ENCODE measurements around the gene LOXHD1.

LOXHD1 gene

DNA sequence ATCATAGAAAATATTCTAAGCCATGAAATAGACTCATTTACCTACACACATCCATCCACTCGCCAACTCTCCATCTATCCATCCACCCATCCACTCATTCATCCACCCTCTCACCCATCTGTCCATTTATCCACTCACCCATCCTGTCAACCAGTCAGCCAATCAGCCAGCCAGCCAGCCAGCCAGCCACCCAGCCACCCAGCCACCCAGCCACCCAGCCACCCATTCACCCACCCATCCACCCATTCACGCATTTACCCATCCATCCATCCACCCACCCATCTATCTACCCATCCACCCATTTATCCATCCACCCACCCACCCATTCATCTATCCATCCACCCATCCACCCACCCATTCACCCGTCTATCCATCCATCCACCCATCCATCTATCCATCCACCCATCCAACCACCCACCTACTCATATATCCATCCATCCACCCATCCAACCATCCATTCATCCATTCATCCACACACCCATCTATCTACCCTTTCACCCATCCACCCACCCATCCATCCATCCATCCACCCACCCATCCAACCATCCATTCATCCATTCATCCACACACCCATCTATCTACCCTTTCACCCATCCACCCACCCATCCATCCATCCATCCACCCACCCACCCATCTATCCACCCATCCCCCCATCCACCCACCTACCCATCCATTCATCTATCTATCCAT is 185.1 kb downstream of the LOXHD1 start:
- H3K36me3 ChIP-seq (ENCODE audit: control insufficient read depth, insufficient read depth, low read length): no peaks in the 10 kb centered on the region
- no peak overlapping the region for H3K4me3 ChIP-seq (ENCODE audit: low read length)
- 100% methylated on average over 1 of the region's 3 CpGs for WGBS (ENCODE audit: insufficient coverage, insufficient read length)
- H3K4me1 ChIP-seq (ENCODE audit: control insufficient read depth, insufficient read depth, low read length): peaks cover 2% of the 10 kb centered on the region; the same call in 1 of the 2 replicates
- no peak for DNase-seq (ENCODE audit: low read depth, low spot score)
- no peak overlapping the region for H3K27ac ChIP-seq (ENCODE audit: low read length)
- no peaks in the 10 kb centered on the region for H3K9me3 ChIP-seq (ENCODE audit: control insufficient read depth, insufficient read depth, low read length)
- no peaks in the 10 kb centered on the region for H3K27me3 ChIP-seq (ENCODE audit: control insufficient read depth, insufficient read depth, low read length)

DNA sequence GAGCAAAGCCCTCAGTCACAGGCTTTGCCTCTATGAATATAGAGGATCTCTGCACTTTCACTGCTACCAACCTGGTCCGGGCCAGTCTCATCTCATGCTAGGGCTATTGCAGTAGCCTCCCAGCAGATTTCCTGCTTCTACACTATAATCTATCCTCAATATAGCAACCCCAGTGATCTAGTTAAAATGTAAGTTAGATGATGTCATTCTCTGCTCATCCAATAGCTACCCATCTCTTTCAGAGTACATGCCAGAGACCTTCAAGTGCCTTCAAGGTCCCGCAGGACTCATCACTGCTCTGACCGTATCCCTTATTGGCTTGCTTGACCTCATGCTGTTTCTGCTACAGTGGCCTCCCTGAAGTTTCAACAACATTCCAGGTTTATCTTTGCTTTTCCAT is 186.3 kb downstream of the LOXHD1 start:
- no peaks in the 10 kb centered on the region for H3K27me3 ChIP-seq (ENCODE audit: control insufficient read depth, insufficient read depth, low read length)
- peaks cover 2% of the 10 kb centered on the region; the same call in 1 of the 2 replicates for H3K4me1 ChIP-seq (ENCODE audit: control insufficient read depth, insufficient read depth, low read length)
- no peaks in the 10 kb centered on the region for H3K9me3 ChIP-seq (ENCODE audit: control insufficient read depth, insufficient read depth, low read length)
- no peak for DNase-seq (ENCODE audit: low read depth, low spot score)
- H3K27ac ChIP-seq (ENCODE audit: low read length): no peak overlapping the region
- H3K36me3 ChIP-seq (ENCODE audit: control insufficient read depth, insufficient read depth, low read length): no peaks in the 10 kb centered on the region
- no CpG with 5 or more reads among the region's 3 CpGs for WGBS (ENCODE audit: insufficient coverage, insufficient read length)
- no peak overlapping the region for H3K4me3 ChIP-seq (ENCODE audit: low read length)

DNA sequence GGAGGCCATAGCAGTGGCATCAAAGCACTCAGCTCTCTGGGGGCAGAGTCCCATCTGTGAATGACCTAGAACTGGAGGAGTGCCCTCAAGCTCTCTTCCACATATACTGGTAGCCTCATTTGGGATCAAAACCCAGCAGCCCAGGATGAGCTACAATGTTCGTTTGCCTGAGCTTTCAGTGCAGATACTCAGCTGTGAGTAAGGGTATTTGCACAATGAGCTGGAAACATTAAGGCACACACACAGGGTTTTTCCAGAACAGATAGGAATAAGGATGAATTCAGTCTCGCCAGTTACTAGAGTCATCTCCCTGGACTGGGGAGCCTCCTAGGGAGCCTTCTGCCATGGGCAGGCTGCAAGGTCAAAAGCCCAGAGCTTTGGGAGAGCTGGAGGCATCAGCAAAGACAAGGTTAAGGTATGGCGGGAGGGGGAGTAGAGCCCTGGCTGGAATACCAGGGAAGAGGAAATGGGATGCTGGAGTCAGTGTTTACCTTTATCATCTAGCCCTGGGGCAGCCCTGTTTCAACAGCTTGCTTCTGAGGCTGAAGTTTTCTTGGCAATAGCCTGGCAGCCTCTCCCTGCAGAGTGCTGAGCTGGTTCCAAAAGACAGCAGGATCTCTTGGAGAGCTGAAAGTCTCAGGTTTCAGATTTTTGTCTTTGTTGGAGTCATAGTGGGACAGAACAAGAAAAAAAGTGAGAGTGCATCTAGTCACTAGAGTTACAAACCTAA is 187.7 kb downstream of the LOXHD1 start:
- no CpG with 5 or more reads among the region's 3 CpGs for WGBS (ENCODE audit: insufficient coverage, insufficient read length)
- Histone ChIP-seq H3K27me3 (ENCODE audit: control insufficient read depth, insufficient read depth, low read length) (no peaks in the 10 kb centered on the region), H3K27ac (ENCODE audit: low read length) (no peak overlapping the region), H3K4me3 (ENCODE audit: low read length) (no peak overlapping the region), H3K4me1 (ENCODE audit: control insufficient read depth, insufficient read depth, low read length) (0 out of 2 replicates have a peak, but pooled peaks cover 2% of the 10 kb centered on the region), H3K36me3 (ENCODE audit: control insufficient read depth, insufficient read depth, low read length) (no peaks in the 10 kb centered on the region), H3K9me3 (ENCODE audit: control insufficient read depth, insufficient read depth, low read length) (no peaks in the 10 kb centered on the region)
- no peak for DNase-seq (ENCODE audit: low read depth, low spot score)

DNA sequence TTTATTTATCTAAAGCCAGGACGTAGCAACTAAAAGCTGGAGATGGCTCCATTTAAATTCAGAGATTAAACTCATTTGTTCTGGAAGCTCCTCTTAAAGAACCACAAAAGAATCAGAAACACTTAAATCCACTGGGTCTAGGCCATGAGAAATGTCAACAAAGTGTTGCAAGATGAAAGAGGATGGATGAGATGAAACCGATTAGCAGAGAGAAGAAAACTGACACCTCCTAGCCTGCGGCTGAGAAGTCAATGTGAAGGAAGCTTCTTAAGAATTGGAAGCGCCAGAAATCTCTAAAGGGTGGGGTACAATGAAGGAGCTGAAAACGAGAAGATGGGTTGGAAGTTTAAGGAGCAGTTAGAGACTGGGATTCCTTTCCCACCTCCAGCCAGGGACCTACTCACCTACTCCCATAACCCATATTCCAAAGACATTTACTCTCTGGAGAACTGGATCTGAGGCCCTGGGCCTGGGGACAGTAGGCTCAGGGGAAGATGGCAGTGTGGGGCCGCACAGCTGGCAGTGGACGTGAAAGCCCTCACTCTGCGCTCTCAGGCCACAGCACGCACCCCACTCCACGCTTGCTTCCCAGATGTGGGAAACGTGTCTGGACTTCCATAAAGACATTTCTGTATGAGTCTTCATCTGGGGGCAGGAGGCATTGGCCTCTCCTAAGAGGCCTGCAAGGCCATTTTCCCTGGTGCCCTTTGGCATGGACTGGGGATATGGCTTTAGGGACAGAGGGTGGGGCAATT is 188.4 kb downstream of the LOXHD1 start:
- Histone ChIP-seq H3K27me3 (ENCODE audit: control insufficient read depth, insufficient read depth, low read length) (no peaks in the 10 kb centered on the region), H3K27ac (ENCODE audit: low read length) (no peak overlapping the region), H3K4me3 (ENCODE audit: low read length) (no peak overlapping the region), H3K9me3 (ENCODE audit: control insufficient read depth, insufficient read depth, low read length) (no peaks in the 10 kb centered on the region), H3K4me1 (ENCODE audit: control insufficient read depth, insufficient read depth, low read length) (0 out of 2 replicates have a peak, but pooled peaks cover 2% of the 10 kb centered on the region), H3K36me3 (ENCODE audit: control insufficient read depth, insufficient read depth, low read length) (no peaks in the 10 kb centered on the region)
- no CpG with 5 or more reads among the region's 11 CpGs for WGBS (ENCODE audit: insufficient coverage, insufficient read length)
- DNase-seq (ENCODE audit: low read depth, low spot score): no peak

DNA sequence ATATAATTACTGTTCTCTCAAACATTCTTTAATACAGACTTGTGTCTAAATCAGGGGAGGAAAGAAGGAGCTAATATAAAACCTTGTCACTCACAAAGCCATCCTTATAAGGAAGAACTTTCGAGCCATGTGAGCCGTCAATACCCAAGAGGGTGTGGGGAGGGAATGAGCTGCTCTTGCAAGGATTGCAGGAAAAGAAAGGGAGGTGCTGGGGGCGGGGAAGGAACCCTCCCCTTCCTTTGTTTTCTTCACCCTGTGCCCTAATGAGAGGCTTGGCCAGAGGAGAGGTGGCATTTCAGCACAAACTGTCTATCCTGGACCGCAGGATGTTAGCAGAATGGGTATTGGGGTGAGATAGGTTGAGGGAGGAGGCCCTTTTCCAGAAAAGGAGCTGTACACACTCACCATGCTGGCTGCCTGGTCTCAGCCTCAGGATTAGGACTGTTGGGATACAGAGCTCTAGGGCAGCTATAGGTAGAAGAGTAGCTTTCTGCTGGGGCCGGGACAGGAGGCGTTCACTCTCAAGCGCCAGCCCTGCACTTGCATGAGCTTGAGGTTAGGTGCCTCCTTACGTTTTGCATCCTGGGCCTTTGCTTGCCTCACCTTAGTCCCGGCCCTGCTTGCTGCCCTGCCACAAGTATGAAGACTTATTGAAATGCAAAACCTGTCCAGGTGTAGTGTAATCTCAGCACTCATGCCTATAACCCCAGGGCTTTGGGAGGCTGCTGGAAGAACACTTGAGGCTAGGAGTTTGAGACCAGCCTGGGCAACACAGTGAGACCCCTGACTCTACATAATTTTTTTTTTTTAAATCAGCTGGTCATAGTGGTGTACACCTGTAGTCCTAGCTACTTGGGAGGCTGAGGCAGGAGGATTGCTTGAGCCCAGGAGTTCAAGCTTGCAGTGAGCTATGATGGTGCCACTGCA is 190.5 kb downstream of the LOXHD1 start:
- Histone ChIP-seq H3K4me1 (ENCODE audit: control insufficient read depth, insufficient read depth, low read length) (0 out of 2 replicates have a peak, but pooled peaks cover 4% of the 10 kb centered on the region), H3K27me3 (ENCODE audit: control insufficient read depth, insufficient read depth, low read length) (no peaks in the 10 kb centered on the region), H3K36me3 (ENCODE audit: control insufficient read depth, insufficient read depth, low read length) (no peaks in the 10 kb centered on the region), H3K27ac (ENCODE audit: low read length) (no peak overlapping the region), H3K4me3 (ENCODE audit: low read length) (no peak overlapping the region), H3K9me3 (ENCODE audit: control insufficient read depth, insufficient read depth, low read length) (no peaks in the 10 kb centered on the region)
- WGBS (ENCODE audit: insufficient coverage, insufficient read length): no CpG with 5 or more reads among the region's 9 CpGs
- no peak for DNase-seq (ENCODE audit: low read depth, low spot score)

DNA sequence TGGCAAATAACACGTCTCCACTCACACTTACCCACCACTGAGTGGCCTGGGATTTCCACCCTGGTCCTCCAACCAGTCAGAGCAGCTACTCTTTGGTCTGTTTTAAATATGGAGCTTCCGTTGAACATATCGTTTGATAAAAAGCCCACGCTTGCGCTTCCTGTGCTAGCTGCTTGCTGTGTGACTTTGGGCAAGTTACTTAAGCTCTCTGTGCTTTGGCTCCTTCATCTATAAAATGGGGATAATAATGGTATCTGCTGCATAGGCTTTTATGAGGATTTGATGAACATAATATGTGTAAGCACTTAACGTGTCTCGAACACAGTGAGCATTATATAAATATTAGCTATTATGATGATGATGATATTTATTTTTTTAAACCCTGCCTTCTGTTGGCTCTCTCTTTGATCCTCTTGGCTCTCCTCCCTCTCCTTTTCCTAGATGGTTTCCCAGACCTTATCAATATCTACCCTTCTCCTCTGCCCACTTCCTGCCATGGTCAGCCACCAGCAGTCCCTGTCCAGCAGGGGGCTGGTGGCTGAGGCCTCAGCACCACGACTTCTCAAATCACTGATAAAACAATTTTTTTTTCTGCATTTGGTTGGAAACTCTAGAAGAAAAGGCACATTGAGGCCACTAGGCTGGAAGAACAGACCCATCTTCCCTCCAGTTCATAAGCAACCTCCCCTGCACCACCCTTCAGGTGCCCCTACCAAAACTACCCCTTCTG is 191.9 kb downstream of the LOXHD1 start:
- no peak for DNase-seq (ENCODE audit: low read depth, low spot score)
- no peaks in the 10 kb centered on the region for H3K27me3 ChIP-seq (ENCODE audit: control insufficient read depth, insufficient read depth, low read length)
- H3K4me3 ChIP-seq (ENCODE audit: low read length): no peak overlapping the region
- H3K4me1 ChIP-seq (ENCODE audit: control insufficient read depth, insufficient read depth, low read length): 0 out of 2 replicates have a peak, but pooled peaks cover 4% of the 10 kb centered on the region
- H3K36me3 ChIP-seq (ENCODE audit: control insufficient read depth, insufficient read depth, low read length): no peaks in the 10 kb centered on the region
- no peak overlapping the region for H3K27ac ChIP-seq (ENCODE audit: low read length)
- no peaks in the 10 kb centered on the region for H3K9me3 ChIP-seq (ENCODE audit: control insufficient read depth, insufficient read depth, low read length)
- WGBS (ENCODE audit: insufficient coverage, insufficient read length): no CpG with 5 or more reads among the region's 8 CpGs

DNA sequence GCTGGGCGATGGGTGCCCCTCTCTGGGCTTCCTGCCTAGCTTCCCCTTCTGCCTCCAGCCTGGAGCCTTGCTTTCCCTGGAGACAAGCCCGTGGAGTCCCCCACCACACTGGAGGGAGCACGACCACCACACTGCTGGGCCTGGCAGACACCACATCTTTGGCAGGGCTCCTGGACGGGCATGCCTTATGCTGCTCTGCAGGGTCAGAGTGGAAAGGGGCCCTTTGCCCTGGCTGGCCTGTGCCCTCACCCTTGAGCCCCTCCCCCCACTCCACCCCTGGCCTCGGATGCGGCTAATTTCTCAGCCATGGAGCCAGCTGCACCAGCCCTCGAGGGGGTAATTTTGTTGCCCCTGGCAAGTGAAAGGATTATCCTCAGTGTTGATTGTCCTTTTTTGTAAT is 194.5 kb downstream of the LOXHD1 start:
- H3K4me1 ChIP-seq (ENCODE audit: control insufficient read depth, insufficient read depth, low read length): peaks cover 5% of the 10 kb centered on the region
- no peaks in the 10 kb centered on the region for H3K27me3 ChIP-seq (ENCODE audit: control insufficient read depth, insufficient read depth, low read length)
- DNase-seq (ENCODE audit: low read depth, low spot score): no peak
- H3K27ac ChIP-seq (ENCODE audit: low read length): no peak overlapping the region
- no CpG with 5 or more reads among the region's 7 CpGs for WGBS (ENCODE audit: insufficient coverage, insufficient read length)
- H3K4me3 ChIP-seq (ENCODE audit: low read length): no peak overlapping the region
- no peaks in the 10 kb centered on the region for H3K36me3 ChIP-seq (ENCODE audit: control insufficient read depth, insufficient read depth, low read length)
- H3K9me3 ChIP-seq (ENCODE audit: control insufficient read depth, insufficient read depth, low read length): no peaks in the 10 kb centered on the region

DNA sequence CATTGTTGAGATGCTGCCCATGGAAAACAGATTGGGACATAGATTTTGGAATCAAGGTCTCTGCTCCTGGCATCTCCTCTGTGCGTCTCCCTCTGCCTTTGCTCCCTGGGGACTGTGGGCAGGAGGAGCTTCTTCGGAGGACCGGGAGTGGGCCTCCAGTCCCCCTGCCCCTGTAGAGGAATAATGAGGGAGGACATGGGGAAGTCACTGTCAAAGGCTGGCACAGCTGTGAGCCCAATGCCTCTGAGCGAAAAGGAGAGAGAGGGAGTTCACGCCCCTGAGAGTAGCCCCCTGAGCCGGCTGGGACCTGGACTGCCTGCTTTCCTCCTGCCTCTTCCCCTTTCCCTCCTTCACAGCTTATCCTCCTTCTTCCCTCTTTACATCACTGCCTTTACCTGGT is 195.0 kb downstream of the LOXHD1 start:
- Histone ChIP-seq H3K4me3 (ENCODE audit: low read length) (no peak overlapping the region), H3K27ac (ENCODE audit: low read length) (no peak overlapping the region), H3K4me1 (ENCODE audit: control insufficient read depth, insufficient read depth, low read length) (peaks cover 5% of the 10 kb centered on the region), H3K27me3 (ENCODE audit: control insufficient read depth, insufficient read depth, low read length) (no peaks in the 10 kb centered on the region), H3K36me3 (ENCODE audit: control insufficient read depth, insufficient read depth, low read length) (no peaks in the 10 kb centered on the region), H3K9me3 (ENCODE audit: control insufficient read depth, insufficient read depth, low read length) (no peaks in the 10 kb centered on the region)
- no CpG with 5 or more reads among the region's 6 CpGs for WGBS (ENCODE audit: insufficient coverage, insufficient read length)
- DNase-seq (ENCODE audit: low read depth, low spot score): no peak

DNA sequence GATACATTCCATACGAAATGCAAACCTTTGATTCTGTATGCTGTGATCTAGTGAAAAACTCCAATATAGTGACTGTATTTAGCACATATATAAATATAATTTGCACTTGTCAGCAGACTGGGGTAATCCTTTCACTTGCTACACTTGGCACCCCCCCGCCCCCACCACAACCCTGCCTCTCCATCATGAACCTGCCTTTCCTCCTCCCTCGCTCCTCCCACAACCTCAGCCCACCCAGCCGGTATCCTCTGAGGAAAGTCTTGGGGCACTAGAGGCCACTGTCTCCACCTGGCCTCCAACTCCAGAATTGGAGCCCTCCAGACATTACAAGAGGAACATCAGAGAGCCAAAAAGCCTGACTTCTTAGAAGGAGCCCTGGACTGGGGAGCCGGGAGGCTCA is 196.3 kb downstream of the LOXHD1 start:
- no peaks in the 10 kb centered on the region for H3K36me3 ChIP-seq (ENCODE audit: control insufficient read depth, insufficient read depth, low read length)
- no peaks in the 10 kb centered on the region for H3K27me3 ChIP-seq (ENCODE audit: control insufficient read depth, insufficient read depth, low read length)
- no peak overlapping the region for H3K27ac ChIP-seq (ENCODE audit: low read length)
- no peak overlapping the region for H3K4me3 ChIP-seq (ENCODE audit: low read length)
- WGBS (ENCODE audit: insufficient coverage, insufficient read length): no CpG with 5 or more reads among the region's 5 CpGs
- DNase-seq (ENCODE audit: low read depth, low spot score): no peak
- no peaks in the 10 kb centered on the region for H3K9me3 ChIP-seq (ENCODE audit: control insufficient read depth, insufficient read depth, low read length)
- H3K4me1 ChIP-seq (ENCODE audit: control insufficient read depth, insufficient read depth, low read length): peaks cover 5% of the 10 kb centered on the region

All from iPS DF 6.9 (cell line).